ENCODE data around the gene CEP170B. TPM values are rescaled to one million over a fixed set of nuclear protein-coding genes. Genes with fewer than 3 reads are reported as not detected.

The CEP170B gene
- total and polyA plus RNA-seq, 2 of the 8 experiments (the other 6 are each of a cell fraction or from before 2014, with no cell fraction given): 9.1 to 33.8 TPM

GRCh38 chr14:104898195-104898558 lies 33.1 kb downstream of the CEP170B start:
- H3K27ac ChIP-seq (ENCODE audit: low read depth, low read length): no peak overlapping the region
- no peak overlapping the region for H3K4me3 ChIP-seq (ENCODE audit: extremely low read depth in 1 of 4, insufficient read depth in 2 of 4, low read depth in 3 of 4, low read length in 4 of 4)
- H2BK12ac ChIP-seq (ENCODE audit: low read depth, low read length): no peak overlapping the region
- peak overlapping the region; percentile 35; the same call in 1 of the 2 replicates for H4K8ac ChIP-seq (ENCODE audit: extremely low read depth, insufficient read depth, low read length)
- no peaks in the 10 kb centered on the region for H3K9me3 ChIP-seq (ENCODE audit: insufficient read depth in 2 of 2, low read depth in 1 of 2, low read length in 1 of 2)
- H3K4ac ChIP-seq (replicated peaks; ENCODE audit: insufficient read length, low read depth, low read length): no peak overlapping the region
- H3K9ac ChIP-seq (replicated peaks in 1 of 4; ENCODE audit: extremely low read depth in 1 of 4, low read depth in 3 of 4, low read length in 3 of 4): no peak overlapping the region
- H3K56ac ChIP-seq (replicated peaks; ENCODE audit: insufficient read length, low read depth, low read length): no peak overlapping the region
- H4K20me1 ChIP-seq (replicated peaks in 1 of 2; ENCODE audit: control insufficient read depth in 1 of 2, insufficient read depth in 2 of 2, low read length in 2 of 2): peaks cover 0 to 1% of the 10 kb centered on the region in 2 experiments
- no peak overlapping the region for H3K23ac ChIP-seq (ENCODE audit: insufficient read length)
- ChIA-PET CTCF (ENCODE audit: partially characterized antibody) (interaction anchor here (1.1 to 2.2 kb wide), 9 partner anchors 13 to 192 kb away, joined by 3 to 8 read pairs (median 3); no protein-coding TSS in a partner anchor), POLR2A (ENCODE audit: partially characterized antibody) (no interaction called here)
- H3K36me3 ChIP-seq (ENCODE audit: control insufficient read depth in 2 of 4, insufficient read depth in 4 of 4, low read length in 3 of 4): no peaks in the 10 kb centered on the region; a peak in 1 of 8 replicates
- no peak overlapping the region for H2BK5ac ChIP-seq (ENCODE audit: low read depth, low read length)
- no peak for FAIRE-seq
- 88% methylated on average over 7 of the region's 7 CpGs; no CpG with 5 or more reads in 1 of the 2 experiments for WGBS, 2 experiments (ENCODE audit: extremely low coverage in 1 of 2, insufficient coverage in 1 of 2, insufficient read length in 1 of 2, insufficient replicate concordance in 2 of 2, low coverage in 1 of 2, low lambda C conversion rate in 2 of 2, missing lambda C conversion rate in 1 of 2)
- no peaks in the 10 kb centered on the region for H3K79me1 ChIP-seq (ENCODE audit: low read depth, low read length)
- TF ChIP-seq SP1 (IDR thresholded peaks at IDR 0.05; ENCODE audit: low read depth, low read length): no peak
- TF ChIP-seq CHD1 (IDR thresholded peaks at IDR 0.05; ENCODE audit: low read depth, low read length): no peak
- TF ChIP-seq HDAC6 (IDR thresholded peaks at IDR 0.05; ENCODE audit: low read depth, low read length): no peak
- TF ChIP-seq EP300 (IDR thresholded peaks at IDR 0.05; ENCODE audit: borderline replicate concordance in 1 of 2, low read depth in 2 of 2, low read length in 2 of 2): no peak
- no peak for TF ChIP-seq CHD2 (IDR thresholded peaks at IDR 0.05; ENCODE audit: low read length)
- no peak for TF ChIP-seq JUND (IDR thresholded peaks at IDR 0.05; ENCODE audit: low read length)
- no peak overlapping the region for H2BK20ac ChIP-seq (ENCODE audit: low read length)
- H2BK15ac ChIP-seq (ENCODE audit: low read length): no peak overlapping the region
- H3K18ac ChIP-seq (ENCODE audit: extremely low read depth, low read length): no peak overlapping the region
- no peak overlapping the region for H2BK120ac ChIP-seq (replicated peaks; ENCODE audit: low read depth, low read length)
- no peaks in the 10 kb centered on the region for H3K23me2 ChIP-seq (ENCODE audit: low read depth, low read length)
- no peak overlapping the region for H2AFZ ChIP-seq (ENCODE audit: low read length)
- no peak overlapping the region for H3K14ac ChIP-seq (ENCODE audit: insufficient read length)
- no peaks in the 10 kb centered on the region for H3K27me3 ChIP-seq (replicated peaks in 1 of 4; ENCODE audit: control insufficient read depth in 3 of 4, extremely low read depth in 1 of 4, insufficient read depth in 3 of 4, low read length in 3 of 4)
- no peak overlapping the region for H4K91ac ChIP-seq (replicated peaks; ENCODE audit: insufficient read length, low read length)
- H2AK5ac ChIP-seq (ENCODE audit: low read depth, low read length): no peak overlapping the region
- H3K79me2 ChIP-seq (ENCODE audit: control insufficient read depth in 1 of 2, insufficient read depth in 2 of 2, low read length in 2 of 2): no peaks in the 10 kb centered on the region
- no peak for DNase-seq (ENCODE audit: low read depth in 1 of 2, low spot score in 2 of 2)
- peaks cover 0 to 3% (median 0%) of the 10 kb centered on the region in 4 experiments; a peak in 1 of 7 replicates for H3K4me1 ChIP-seq (replicated peaks in 1 of 4; ENCODE audit: control insufficient read depth in 3 of 4, insufficient read depth in 4 of 4, low read length in 3 of 4)
- no peak overlapping the region for H3K4me2 ChIP-seq (ENCODE audit: insufficient read depth in 1 of 2, low read depth in 2 of 2, low read length in 2 of 2)
- H4K5ac ChIP-seq (ENCODE audit: insufficient read length, low read depth, low read length): no peak overlapping the region

Data from H1 (cell line).